RWPE1 (cell line): ENCODE data around the gene SEPTIN1.

Experiments
- CTCF ChIA-PET: fragments of 350-600 bp; sonication (Branson Sonifier 250); formaldehyde crosslinking; extraction: SDS; loops from one replicate; lab custom pipeline; 2021; lab: Yijun Ruan, JAX
- POLR2A ChIA-PET: fragments of 400-600 bp; formaldehyde crosslinking; extraction: SDS; loops from one replicate; lab custom pipeline; 2020; ENCODE audit warnings: antibody characterized with exemption; ENCODE audit not compliant: low non-redundant PET; lab: Yijun Ruan, JAX
- DNase-seq: peaks from one replicate; pipeline ENCODE4 v3.0.0; 2012; ENCODE audit warnings: low spot score
- H3K27ac ChIP-seq: fragments of 450-650 bp; 2 replicates; pipeline ENCODE4 v1.5.1; 2017
- TF ChIP-seq, protein P1 (sequence below): fragments of 450-650 bp; conservative IDR thresholded peaks from 2 replicates; pipeline ENCODE4 v1.5.1; 2017; ENCODE audit warnings: low read depth, mild to moderate bottlenecking

Gene SEPTIN1

DNA sequence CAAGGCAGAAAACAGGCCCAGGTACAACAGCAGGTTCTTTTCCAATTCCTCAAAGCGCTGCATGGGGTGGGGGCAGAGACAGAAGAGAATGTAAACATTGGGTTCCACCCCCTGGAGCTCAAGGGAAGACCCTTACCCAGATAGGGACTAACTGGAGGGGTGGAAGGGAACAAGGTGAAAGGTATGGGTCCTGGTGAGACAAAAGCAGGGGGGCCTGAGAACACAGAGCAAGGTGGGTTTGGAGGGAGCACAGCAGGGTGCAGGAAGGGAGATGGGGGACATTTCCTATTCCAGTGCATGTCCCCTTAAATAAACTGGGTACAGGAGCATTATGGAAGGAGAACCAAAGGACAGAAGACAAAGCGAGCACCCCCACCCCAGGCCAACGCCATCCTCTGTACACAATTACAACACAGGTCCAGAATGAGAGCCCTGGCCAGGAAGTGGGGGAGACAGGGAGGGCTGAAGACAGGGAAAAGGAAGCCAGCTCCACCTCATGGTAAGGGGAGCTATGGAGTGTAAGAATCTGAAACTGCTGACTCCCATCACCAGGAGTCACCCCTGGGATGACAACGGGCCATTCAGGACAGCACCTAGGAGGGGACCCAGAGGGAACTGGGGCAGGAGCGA lies 25.2 kb downstream of the SEPTIN1 start:
- peak overlapping the region; percentile 95 for H3K27ac ChIP-seq
- ChIA-PET CTCF (interaction anchor here (0.9 kb wide), 1 partner anchor 52 kb away, joined by 6 read pairs; no protein-coding TSS in a partner anchor), POLR2A (no interaction called here)
- no peak for DNase-seq
- TF ChIP-seq, protein P1, sequence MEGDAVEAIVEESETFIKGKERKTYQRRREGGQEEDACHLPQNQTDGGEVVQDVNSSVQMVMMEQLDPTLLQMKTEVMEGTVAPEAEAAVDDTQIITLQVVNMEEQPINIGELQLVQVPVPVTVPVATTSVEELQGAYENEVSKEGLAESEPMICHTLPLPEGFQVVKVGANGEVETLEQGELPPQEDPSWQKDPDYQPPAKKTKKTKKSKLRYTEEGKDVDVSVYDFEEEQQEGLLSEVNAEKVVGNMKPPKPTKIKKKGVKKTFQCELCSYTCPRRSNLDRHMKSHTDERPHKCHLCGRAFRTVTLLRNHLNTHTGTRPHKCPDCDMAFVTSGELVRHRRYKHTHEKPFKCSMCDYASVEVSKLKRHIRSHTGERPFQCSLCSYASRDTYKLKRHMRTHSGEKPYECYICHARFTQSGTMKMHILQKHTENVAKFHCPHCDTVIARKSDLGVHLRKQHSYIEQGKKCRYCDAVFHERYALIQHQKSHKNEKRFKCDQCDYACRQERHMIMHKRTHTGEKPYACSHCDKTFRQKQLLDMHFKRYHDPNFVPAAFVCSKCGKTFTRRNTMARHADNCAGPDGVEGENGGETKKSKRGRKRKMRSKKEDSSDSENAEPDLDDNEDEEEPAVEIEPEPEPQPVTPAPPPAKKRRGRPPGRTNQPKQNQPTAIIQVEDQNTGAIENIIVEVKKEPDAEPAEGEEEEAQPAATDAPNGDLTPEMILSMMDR, result no peak

DNA sequence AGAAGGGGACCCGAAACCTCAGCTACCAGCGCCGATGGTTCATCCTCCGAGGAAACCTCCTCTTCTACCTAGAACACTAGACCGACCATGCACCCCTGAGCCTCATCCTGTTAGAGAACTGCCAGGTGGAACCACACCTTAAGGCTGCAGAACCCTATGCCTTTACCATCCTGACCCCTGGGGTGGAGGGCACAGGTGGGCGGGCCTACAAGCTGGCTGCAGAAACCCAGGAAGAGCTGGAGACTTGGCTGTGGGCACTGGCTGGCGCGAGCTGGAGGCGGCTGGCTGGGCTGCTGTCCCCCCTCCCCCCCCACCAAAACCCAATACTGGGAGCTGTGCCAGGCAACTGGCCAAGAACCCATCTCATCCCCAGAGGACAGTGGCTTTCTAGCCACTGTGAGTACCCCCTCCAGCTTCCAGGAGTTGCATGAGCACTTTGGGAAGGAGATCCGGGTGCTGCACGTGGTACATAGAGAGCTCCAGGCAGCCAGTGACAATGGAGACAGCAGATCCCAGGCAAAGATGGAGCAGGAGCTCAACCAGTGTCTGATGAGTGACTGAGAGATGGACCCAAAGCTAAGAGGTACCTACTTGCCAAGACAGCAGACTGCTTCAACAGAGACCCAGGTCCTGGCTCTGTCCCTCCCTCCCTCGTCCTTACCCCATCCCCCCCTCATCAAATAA lies 25.8 kb downstream of the SEPTIN1 start:
- TF ChIP-seq, protein P1, result no peak
- CTCF ChIA-PET, result interaction anchor here (0.9 kb wide), 1 partner anchor 53 kb away, joined by 6 read pairs; no protein-coding TSS in a partner anchor
- H3K27ac ChIP-seq, result peak overlapping the region; percentile 95
- POLR2A ChIA-PET, result no interaction called here
- DNase-seq, result no peak

- DNase-seq, result no peak
- POLR2A ChIA-PET, result interaction anchor here (0.6 kb wide), 1 partner anchor 11 kb away, joined by 4 read pairs; no protein-coding TSS in a partner anchor
- TF ChIP-seq, protein P1, result no peak
- peak overlapping the region; percentile 95 for H3K27ac ChIP-seq
- CTCF ChIA-PET, result interaction anchor here (0.9 kb wide), 1 partner anchor 54 kb away, joined by 6 read pairs; no protein-coding TSS in a partner anchor
These were observed 26.4 kb downstream of the SEPTIN1 start for GRCh38 chr16:30355954-30356308.

- TF ChIP-seq, protein P1, result no peak
- peak within 1 kb of the TSS; percentile 95 for H3K27ac ChIP-seq
- CTCF ChIA-PET, result interaction anchor here (0.5 to 1.3 kb wide), 3 partner anchors 10 to 282 kb away, joined by 3 to 8 read pairs (median 3); no protein-coding TSS in a partner anchor
- POLR2A ChIA-PET, result interaction anchor here (0.6 to 1.3 kb wide), 2 partner anchors 11 to 20 kb away, joined by 4 read pairs; no protein-coding TSS in a partner anchor
- peak; percentile 94 for DNase-seq
These were observed 27.0 kb downstream of the SEPTIN1 start, which contains the start of gene CD2BP2 for GRCh38 chr16:30355144-30355953. CD2BP2 (minus strand) TSS chr16:30355308; CDS start chr16:30354681, 627 bp downstream.

DNA sequence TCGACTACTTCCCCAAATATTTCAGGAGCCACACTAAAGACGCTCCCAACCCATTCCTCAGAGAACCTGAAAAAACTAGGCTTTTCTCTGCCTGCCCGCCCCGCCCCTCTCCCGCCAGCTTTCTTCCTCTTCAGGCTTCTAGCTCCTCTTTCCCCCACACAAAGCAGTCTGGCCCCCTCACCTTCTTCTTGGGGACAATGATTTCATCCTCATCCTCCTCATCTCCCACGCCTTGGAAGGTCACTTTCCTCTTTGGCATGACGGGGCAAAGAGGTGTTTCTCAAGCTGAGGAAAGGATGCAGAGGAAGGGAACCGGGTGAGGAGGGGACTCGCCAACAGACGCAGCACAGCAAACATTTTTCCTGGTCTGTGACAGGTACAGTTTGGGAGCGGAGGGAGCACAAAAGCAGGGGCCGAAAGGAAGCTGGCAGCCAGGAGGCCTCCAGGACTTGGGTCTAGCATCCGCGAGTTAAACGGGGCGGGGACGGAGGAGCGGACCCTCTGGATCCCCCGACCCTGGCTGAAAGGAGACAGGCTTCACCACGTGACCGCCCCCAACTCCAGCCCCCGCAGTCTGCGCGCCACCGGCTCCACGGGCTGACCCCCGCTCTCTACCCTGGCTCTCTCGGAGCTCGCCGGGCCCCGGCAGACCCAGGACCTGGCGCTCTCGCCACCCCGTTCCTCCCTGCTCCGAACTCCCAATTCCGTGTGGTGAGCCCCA lies 27.8 kb downstream of the SEPTIN1 start:
- DNase-seq, result no peak
- ChIA-PET POLR2A (interaction anchor here (0.5 to 1.3 kb wide), 2 partner anchors 20 to 660 kb away, joined by 4 to 10 read pairs; no protein-coding TSS in a partner anchor), CTCF (interaction anchor here (0.5 to 1.3 kb wide), 3 partner anchors 11 to 283 kb away, joined by 3 to 8 read pairs (median 3); no protein-coding TSS in a partner anchor)
- TF ChIP-seq, protein P1, result no peak
- H3K27ac ChIP-seq, result peak overlapping the region; percentile 95
